Thoracic aorta (tissue), 2 donors: Measurements from ENCODE around the gene CFTR. TPM values are rescaled to one million over a fixed set of nuclear protein-coding genes. Genes with fewer than 3 reads are reported as not detected.

Experiments used
- ATAC-seq: fragments of 150-250 bp; one replicate; pipeline ENCODE4 v1.8.0; 2017; ENCODE audit warnings: low read depth; ENCODE audit not compliant: insufficient number of reproducible peaks, low FRiP score
- DNase-seq: peaks from one replicate; pipeline ENCODE4 v3.0.0-alpha.2; 2020; ENCODE audit warnings: low spot score
- H3K27ac ChIP-seq, 2 donors: fragments of 200-600 bp; sonication (generic); 1 replicate in 1 of 2; 2 replicates in 1 of 2; pipeline ENCODE4 v1.5.1; 2016; ENCODE audit warnings: mild to moderate bottlenecking in 2 of 2, moderate library complexity in 2 of 2
- H3K27me3 ChIP-seq: fragments of 200-600 bp; sonication (generic); replicated peaks from 2 replicates; pipeline ENCODE4 v1.6.0; 2016; ENCODE audit warnings: mild to moderate bottlenecking; ENCODE audit not compliant: insufficient read depth
- H3K36me3 ChIP-seq: fragments of 200-600 bp; sonication (generic); one replicate; pipeline ENCODE4 v1.5.1; 2016
- H3K4me1 ChIP-seq, 2 donors: fragments of 200-600 bp; sonication (generic); 1 replicate in 1 of 2; 2 replicates in 1 of 2; pipeline versions ENCODE4 v1.5.1 to v1.6.0; 2016; ENCODE audit warnings: low read depth in 2 of 2, mild to moderate bottlenecking in 1 of 2; ENCODE audit not compliant: control insufficient read depth in 1 of 2
- H3K4me3 ChIP-seq: fragments of 200-600 bp; sonication (generic); 2 replicates; pipeline ENCODE4 v1.5.1; 2016; ENCODE audit warnings: mild to moderate bottlenecking
- H3K9me3 ChIP-seq: fragments of 200-600 bp; sonication (generic); 2 replicates; pipeline ENCODE4 v1.5.1; 2016
- CTCF ChIP-seq: fragments of 200-600 bp; sonication (generic); IDR thresholded peaks from one replicate; pipeline ENCODE4 v1.5.1; 2019; ENCODE audit warnings: antibody characterized with exemption
- total RNA-seq, 2 donors: library from RNA; depleted of rRNA; stranded (reverse); fragments of >200 nt; gene quantifications; one replicate each; pipeline versions ENCODE4 v1.1.0 to v1.2.3, GENCODE V29; 2016

CFTR gene
- total RNA-seq, 2 donors from 2014 or later = 0.68 TPM; not detected in 1

GRCh38 chr7:117645481-117646165 is 165.8 kb downstream of the CFTR start:
- DNase-seq (no peak), ATAC-seq (no peak)
- Histone ChIP-seq H3K9me3 (no peaks in the 10 kb centered on the region), H3K4me3 (no peak overlapping the region), H3K36me3 (no peaks in the 10 kb centered on the region), H3K4me1 (no peaks in the 10 kb centered on the region), H3K27me3 (no peaks in the 10 kb centered on the region), H3K27ac (no peak overlapping the region)
- TF ChIP-seq CTCF = no peak

DNA sequence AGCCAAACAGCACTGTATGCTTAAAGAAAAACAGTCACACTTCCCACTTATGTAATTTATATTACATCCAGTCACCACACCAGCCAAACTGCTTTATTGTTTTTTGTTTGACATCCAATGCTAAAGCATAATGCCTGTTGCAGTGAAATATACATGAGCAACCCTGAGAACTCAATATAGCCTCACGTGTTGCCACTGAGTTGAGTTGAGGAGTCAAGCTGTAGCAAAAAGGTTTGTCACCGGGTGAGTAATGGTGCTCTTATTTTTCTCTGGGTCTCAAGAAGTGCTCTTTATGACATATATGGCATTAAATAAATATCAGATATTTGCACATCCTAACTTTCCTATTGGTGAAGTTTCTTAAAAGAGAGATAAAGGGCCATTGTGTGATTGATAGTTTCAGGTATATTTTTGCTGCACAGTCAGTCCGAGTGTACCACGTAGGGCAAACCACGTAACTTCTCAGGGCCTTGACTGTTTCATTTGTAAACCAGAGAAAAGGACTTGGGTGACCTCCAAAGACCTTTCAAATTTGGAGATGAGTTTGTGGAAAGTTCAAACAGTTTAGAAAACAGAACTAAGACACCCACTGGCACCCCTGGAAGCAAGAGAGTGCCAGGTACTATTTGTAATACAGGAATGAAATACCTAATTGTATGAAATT is 168.5 kb downstream of the CFTR start:
- Histone ChIP-seq H3K27me3 (no peaks in the 10 kb centered on the region), H3K36me3 (no peaks in the 10 kb centered on the region), H3K4me1 (no peaks in the 10 kb centered on the region), H3K27ac (no peak overlapping the region), H3K4me3 (no peak overlapping the region), H3K9me3 (no peaks in the 10 kb centered on the region)
- TF ChIP-seq CTCF = no peak
- ATAC-seq = no peak
- DNase-seq = no peak

DNA sequence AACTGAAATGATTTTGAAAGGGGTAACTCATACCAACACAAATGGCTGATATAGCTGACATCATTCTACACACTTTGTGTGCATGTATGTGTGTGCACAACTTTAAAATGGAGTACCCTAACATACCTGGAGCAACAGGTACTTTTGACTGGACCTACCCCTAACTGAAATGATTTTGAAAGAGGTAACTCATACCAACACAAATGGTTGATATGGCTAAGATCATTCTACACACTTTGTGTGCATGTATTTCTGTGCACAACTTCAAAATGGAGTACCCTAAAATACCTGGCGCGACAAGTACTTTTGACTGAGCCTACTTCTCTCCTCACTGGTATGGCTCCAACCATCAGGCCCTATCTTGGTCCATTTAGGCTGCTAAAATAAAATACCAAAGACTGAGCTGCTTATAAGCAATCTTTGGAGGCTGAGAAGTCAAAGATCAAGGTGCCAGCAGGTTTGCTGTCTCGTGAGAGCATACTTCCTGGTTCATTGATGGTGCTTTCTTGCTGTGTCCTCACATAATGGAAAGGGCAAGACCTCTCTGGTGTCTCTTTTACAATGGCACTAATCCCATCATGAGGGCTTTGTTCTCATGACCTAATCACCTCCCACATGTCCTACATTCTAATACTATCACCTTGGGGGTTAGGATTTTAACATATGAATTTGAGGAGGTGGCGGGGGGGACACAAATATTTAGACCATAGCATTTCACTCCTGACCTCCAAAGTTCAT is 173.3 kb downstream of the CFTR start:
- no peak for TF ChIP-seq CTCF
- H3K36me3 ChIP-seq = no peaks in the 10 kb centered on the region
- H3K27me3 ChIP-seq = no peaks in the 10 kb centered on the region
- no peaks in the 10 kb centered on the region for H3K4me1 ChIP-seq
- no peak for ATAC-seq
- no peak for DNase-seq
- no peak overlapping the region for H3K27ac ChIP-seq
- no peaks in the 10 kb centered on the region for H3K9me3 ChIP-seq
- H3K4me3 ChIP-seq = no peak overlapping the region

DNA sequence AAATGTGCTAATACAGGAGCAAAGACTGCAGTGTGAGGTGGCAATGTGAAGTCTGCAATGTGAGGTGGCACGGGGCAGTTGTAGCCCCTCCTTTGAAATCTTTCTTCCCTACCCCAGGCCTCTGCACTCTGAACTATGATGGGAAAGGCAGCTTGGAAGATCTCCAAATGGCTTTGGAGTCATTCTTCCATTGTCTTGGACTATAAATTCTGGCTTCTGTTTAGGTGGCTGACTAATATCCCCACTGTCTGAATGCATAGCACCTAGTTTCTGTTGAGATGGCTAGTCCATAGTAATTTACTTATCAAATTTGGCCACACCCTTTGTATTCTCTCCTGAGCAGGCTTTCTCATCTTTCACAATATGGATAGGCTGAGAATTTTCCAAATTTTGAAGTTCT is 175.0 kb downstream of the CFTR start:
- H3K4me1 ChIP-seq = peaks cover 0 to 5% of the 10 kb centered on the region in 2 donors

More for the DNA sequence above, 175.0 kb downstream of the CFTR start:
- no peaks in the 10 kb centered on the region for H3K27me3 ChIP-seq
- H3K27ac ChIP-seq = no peak overlapping the region
- H3K4me3 ChIP-seq = no peak overlapping the region
- no peak for TF ChIP-seq CTCF
- H3K9me3 ChIP-seq = no peaks in the 10 kb centered on the region
- DNase-seq (no peak), ATAC-seq (no peak)
- no peaks in the 10 kb centered on the region for H3K36me3 ChIP-seq
